CD4-positive, alpha-beta T cell (primary cell): ENCODE measurements around the gene RAD50. TPM values are rescaled to one million over a fixed set of nuclear protein-coding genes. Genes with fewer than 3 reads are reported as not detected.

Experiments
- ATAC-seq: fragments of 200-7000 bp; cut with Tn5 transposase; one replicate; pipeline ENCODE4 v1.10.0; 2022; ENCODE audit warnings: mild to moderate bottlenecking; ENCODE audit not compliant: poor library complexity
- CTCF ChIA-PET: fragments of 350-600 bp; sonication (Branson Sonifier 250); formaldehyde crosslinking; loops from one replicate; lab custom pipeline; 2021; ENCODE audit warnings: antibody characterized with exemption, inconsistent platforms; lab: Charles Lee
- POLR2A ChIA-PET: fragments of 350-600 bp; sonication (Branson Sonifier 250); formaldehyde crosslinking; loops from one replicate; lab custom pipeline; 2021; ENCODE audit warnings: antibody characterized with exemption, inconsistent platforms; lab: Charles Lee
- DNase-seq, 14 experiments: peaks; one replicate each; pipeline ENCODE4 v3.0.0-alpha.2; 2013 to 2020; ENCODE audit warnings: mixed read lengths in 2 of 14
- H3K27ac ChIP-seq, 2 donors: one replicate each; pipeline versions ENCODE4 v1.5.1 to v1.7.0; 2013; ENCODE audit warnings: low read length in 2 of 2, low read depth in 1 of 2, mild to moderate bottlenecking in 1 of 2
- H3K27me3 ChIP-seq, 2 experiments: 1 replicate in 1 of 2; 2 replicates in 1 of 2; pipeline versions ENCODE4 v1.6.1 to v1.7.0; 2013; ENCODE audit warnings: low read length in 2 of 2, control low read depth in 1 of 2, mild to moderate bottlenecking in 1 of 2, moderate library complexity in 1 of 2; ENCODE audit not compliant: insufficient read depth in 2 of 2, control insufficient read depth in 1 of 2
- H3K36me3 ChIP-seq: one replicate; pipeline ENCODE4 v1.6.1; 2013; ENCODE audit warnings: low read length, control low read depth; ENCODE audit not compliant: insufficient read depth
- H3K4me1 ChIP-seq: one replicate; pipeline ENCODE4 v1.6.1; 2013; ENCODE audit warnings: low read length, control low read depth; ENCODE audit not compliant: insufficient read depth
- H3K4me3 ChIP-seq: one replicate; pipeline ENCODE4 v1.5.1; 2013; ENCODE audit warnings: mild to moderate bottlenecking, low read length, moderate library complexity
- H3K9me3 ChIP-seq, 2 experiments: 1 replicate in 1 of 2; 2 replicates in 1 of 2; pipeline versions ENCODE4 v1.6.1 to v1.7.0; 2013; ENCODE audit warnings: low read length in 2 of 2, mild to moderate bottlenecking in 2 of 2, control low read depth in 1 of 2, moderate library complexity in 1 of 2; ENCODE audit not compliant: control insufficient read depth in 1 of 2, insufficient read depth in 1 of 2
- H3K27ac Mint-ChIP-seq: one replicate; pipeline ENCODE4 v1.8.0; 2020; ENCODE audit warnings: mixed read lengths
- H3K27me3 Mint-ChIP-seq: one replicate; pipeline ENCODE4 v1.8.0; 2021; ENCODE audit warnings: mixed read lengths
- H3K36me3 Mint-ChIP-seq: one replicate; pipeline ENCODE4 v1.8.0; 2021; ENCODE audit warnings: low read depth, mixed read lengths
- H3K4me1 Mint-ChIP-seq: one replicate; pipeline ENCODE4 v1.8.0; 2021; ENCODE audit warnings: low read depth, mixed read lengths
- H3K4me3 Mint-ChIP-seq: one replicate; pipeline ENCODE4 v1.8.0; 2020; ENCODE audit warnings: mild to moderate bottlenecking, mixed read lengths
- H3K9me3 Mint-ChIP-seq: one replicate; pipeline ENCODE4 v1.8.0; 2020; ENCODE audit warnings: mixed read lengths
- CTCF ChIP-seq: fragments of 200-600 bp; IDR thresholded peaks from one replicate; pipeline ENCODE4 v1.8.0; 2022; ENCODE audit warnings: antibody characterized with exemption, mild to moderate bottlenecking
- intact Hi-C, 2 experiments: fragments of 100-400 bp; cut with DNase I in 1 of 2; cut with micrococcal nuclease in 1 of 2; formaldehyde crosslinking; loops; one replicate each; pipeline versions ENCODE4 v1.15.1 to v1.9.0; 2023 to 2025; cut with DNase I, micrococcal nuclease
- total RNA-seq, 174 experiments: library from RNA in 2 of 174; stranded (reverse) in 2 of 174; gene quantifications; one replicate each; pipeline ENCODE4 v1.2.3 and lab custom pipeline; 2021 to 2026

The RAD50 gene
- total RNA-seq, 2 experiments from 2014 or later, result 12.7 to 13.4 TPM

GRCh38 chr5:132669455-132669820, 112.7 kb downstream of the RAD50 start:
- Histone ChIP-seq H3K9me3 (peaks cover 0 to 3% of the 10 kb centered on the region in 2 experiments), H3K4me3 (no peak overlapping the region), H3K27ac (no peak overlapping the region), H3K36me3 (no peaks in the 10 kb centered on the region), H3K4me1 (peaks cover 4% of the 10 kb centered on the region), H3K27me3 (no peaks in the 10 kb centered on the region)
- no peaks in the 10 kb centered on the region for H3K4me1 Mint-ChIP-seq
- ATAC-seq, result no peak
- H3K27ac Mint-ChIP-seq, result no peak overlapping the region
- H3K27me3 Mint-ChIP-seq, result no peaks in the 10 kb centered on the region
- no peaks in the 10 kb centered on the region for H3K36me3 Mint-ChIP-seq
- no peak overlapping the region for H3K4me3 Mint-ChIP-seq
- ChIA-PET CTCF (no interaction called here), POLR2A (no interaction called here)
- intact Hi-C loops, result no loop called here
- TF ChIP-seq CTCF, result no peak
- no peak for DNase-seq
- H3K9me3 Mint-ChIP-seq, result no peaks in the 10 kb centered on the region

- no peak for DNase-seq
- no peak for TF ChIP-seq CTCF
- CTCF ChIA-PET, result no interaction called here
- Histone ChIP-seq H3K4me3 (no peak overlapping the region), H3K27ac (no peak overlapping the region), H3K4me1 (peaks cover 4% of the 10 kb centered on the region), H3K36me3 (no peaks in the 10 kb centered on the region), H3K27me3 (no peaks in the 10 kb centered on the region), H3K9me3 (peaks cover 0 to 3% of the 10 kb centered on the region in 2 experiments)
- no peak overlapping the region for H3K27ac Mint-ChIP-seq
- no peaks in the 10 kb centered on the region for H3K9me3 Mint-ChIP-seq
- POLR2A ChIA-PET, result no interaction called here
- no peaks in the 10 kb centered on the region for H3K36me3 Mint-ChIP-seq
- intact Hi-C loops, result no loop called here
- no peak for ATAC-seq
- no peaks in the 10 kb centered on the region for H3K4me1 Mint-ChIP-seq
- no peaks in the 10 kb centered on the region for H3K27me3 Mint-ChIP-seq
- H3K4me3 Mint-ChIP-seq, result no peak overlapping the region
Observed at GRCh38 chr5:132669966-132670882, 113.4 kb downstream of the RAD50 start.

- no peaks in the 10 kb centered on the region for H3K36me3 Mint-ChIP-seq
- no peak overlapping the region for H3K27ac Mint-ChIP-seq
- Histone ChIP-seq H3K36me3 (no peaks in the 10 kb centered on the region), H3K4me3 (no peak overlapping the region), H3K27ac (no peak overlapping the region), H3K4me1 (peaks cover 4% of the 10 kb centered on the region), H3K9me3 (peaks cover 0 to 3% of the 10 kb centered on the region in 2 experiments), H3K27me3 (no peaks in the 10 kb centered on the region)
- ATAC-seq (no peak), DNase-seq (no peak)
- no peak overlapping the region for H3K4me3 Mint-ChIP-seq
- intact Hi-C loops, result no loop called here
- POLR2A ChIA-PET, result no interaction called here
- no peaks in the 10 kb centered on the region for H3K9me3 Mint-ChIP-seq
- TF ChIP-seq CTCF, result no peak
- no peaks in the 10 kb centered on the region for H3K27me3 Mint-ChIP-seq
- CTCF ChIA-PET, result no interaction called here
- H3K4me1 Mint-ChIP-seq, result no peaks in the 10 kb centered on the region
Observed at GRCh38 chr5:132671000-132671399, 114.2 kb downstream of the RAD50 start.
